22Rv1 (cell line): ENCODE measurements around the gene KRT24.

Experiments
- H3K27ac ChIP-seq: fragments of 450-650 bp; 2 replicates; pipeline ENCODE4 v1.5.1; 2017
- ZFX ChIP-seq: fragments of 450-650 bp; IDR thresholded peaks from 2 replicates; pipeline ENCODE4 v1.6.1; 2017; ENCODE audit warnings: antibody characterized with exemption, borderline replicate concordance
- TF ChIP-seq, protein P1 (sequence below): fragments of 450-650 bp; IDR thresholded peaks from 2 replicates; pipeline ENCODE4 v1.5.1; 2017; ENCODE audit warnings: mild to moderate bottlenecking

The KRT24 gene

GRCh38 chr17:40727447-40728231 is 24.1 kb upstream of the KRT24 start:
- no peak overlapping the region for H3K27ac ChIP-seq
- no peak for TF ChIP-seq ZFX
- TF ChIP-seq, protein P1, sequence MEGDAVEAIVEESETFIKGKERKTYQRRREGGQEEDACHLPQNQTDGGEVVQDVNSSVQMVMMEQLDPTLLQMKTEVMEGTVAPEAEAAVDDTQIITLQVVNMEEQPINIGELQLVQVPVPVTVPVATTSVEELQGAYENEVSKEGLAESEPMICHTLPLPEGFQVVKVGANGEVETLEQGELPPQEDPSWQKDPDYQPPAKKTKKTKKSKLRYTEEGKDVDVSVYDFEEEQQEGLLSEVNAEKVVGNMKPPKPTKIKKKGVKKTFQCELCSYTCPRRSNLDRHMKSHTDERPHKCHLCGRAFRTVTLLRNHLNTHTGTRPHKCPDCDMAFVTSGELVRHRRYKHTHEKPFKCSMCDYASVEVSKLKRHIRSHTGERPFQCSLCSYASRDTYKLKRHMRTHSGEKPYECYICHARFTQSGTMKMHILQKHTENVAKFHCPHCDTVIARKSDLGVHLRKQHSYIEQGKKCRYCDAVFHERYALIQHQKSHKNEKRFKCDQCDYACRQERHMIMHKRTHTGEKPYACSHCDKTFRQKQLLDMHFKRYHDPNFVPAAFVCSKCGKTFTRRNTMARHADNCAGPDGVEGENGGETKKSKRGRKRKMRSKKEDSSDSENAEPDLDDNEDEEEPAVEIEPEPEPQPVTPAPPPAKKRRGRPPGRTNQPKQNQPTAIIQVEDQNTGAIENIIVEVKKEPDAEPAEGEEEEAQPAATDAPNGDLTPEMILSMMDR: no peak

DNA sequence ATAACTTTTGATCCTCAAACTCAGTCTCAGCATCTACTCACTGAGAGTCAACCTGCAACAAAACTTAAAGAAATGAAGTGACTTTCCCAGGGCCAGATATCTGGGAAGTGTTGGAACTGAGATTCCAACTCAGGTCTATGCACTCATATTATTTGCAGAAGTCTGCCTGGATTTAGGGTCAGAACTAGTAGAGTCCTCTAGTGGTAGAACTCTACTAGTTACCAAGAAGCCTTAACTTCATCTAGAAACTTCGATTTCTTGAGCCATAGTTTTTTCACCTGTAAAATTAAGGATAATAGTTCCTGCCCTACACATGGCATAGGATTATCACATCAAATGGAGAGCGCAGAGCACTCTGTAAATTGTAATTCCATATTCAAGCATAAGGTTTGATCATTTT is 23.4 kb upstream of the KRT24 start:
- no peak for TF ChIP-seq ZFX
- TF ChIP-seq, protein P1: peak; percentile 28; the same call in 1 of the 2 replicates
- no peak overlapping the region for H3K27ac ChIP-seq

DNA sequence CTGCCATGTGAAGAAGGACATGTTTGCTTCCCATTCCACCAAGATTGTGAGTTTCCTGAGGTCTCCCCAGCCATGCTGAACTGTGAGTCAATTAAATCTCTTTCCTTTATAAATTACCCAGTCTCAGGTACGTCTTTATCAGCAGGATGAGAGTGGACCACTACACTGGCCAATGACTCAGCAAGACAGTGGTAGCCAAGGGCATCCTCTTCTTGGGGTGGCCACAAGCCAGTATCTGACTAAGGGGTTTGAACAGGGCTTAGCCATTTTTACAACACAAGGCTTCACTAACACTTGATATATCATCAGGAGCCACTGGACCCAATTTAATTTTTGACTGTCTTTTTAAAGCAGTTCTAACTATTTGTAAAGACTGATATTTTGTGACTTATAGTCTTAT is 21.1 kb upstream of the KRT24 start:
- TF ChIP-seq ZFX: no peak
- TF ChIP-seq, protein P1: no peak

DNA sequence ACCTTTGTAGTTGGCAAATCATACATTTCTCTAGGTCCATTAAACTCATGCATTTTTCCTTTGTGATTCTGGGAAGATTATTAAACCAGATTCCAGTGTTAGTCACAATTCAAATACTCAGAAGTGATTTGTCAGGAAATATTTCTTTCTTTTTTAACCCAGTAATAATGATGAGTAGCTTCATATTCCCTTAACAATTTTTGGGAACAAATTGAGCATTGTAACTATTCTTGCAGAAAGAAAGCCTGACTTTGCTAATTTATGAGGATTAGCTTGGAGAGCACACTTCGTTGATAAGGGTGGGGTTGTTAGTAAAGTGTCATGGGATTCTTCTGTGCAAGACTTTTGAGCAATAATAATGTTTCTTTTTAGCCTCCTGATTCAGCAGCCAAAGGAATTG is 18.7 kb upstream of the KRT24 start:
- no peak overlapping the region for H3K27ac ChIP-seq
- TF ChIP-seq ZFX: no peak
- TF ChIP-seq, protein P1: no peak

More for the DNA sequence above, 21.1 kb upstream of the KRT24 start:
- H3K27ac ChIP-seq: no peak overlapping the region

GRCh38 chr17:40720899-40721298 is 17.3 kb upstream of the KRT24 start:
- H3K27ac ChIP-seq: no peak overlapping the region
- no peak for TF ChIP-seq ZFX
- TF ChIP-seq, protein P1: no peak

GRCh38 chr17:40718930-40719329 is 15.4 kb upstream of the KRT24 start:
- TF ChIP-seq, protein P1: no peak
- TF ChIP-seq ZFX: no peak
- H3K27ac ChIP-seq: no peak overlapping the region

DNA sequence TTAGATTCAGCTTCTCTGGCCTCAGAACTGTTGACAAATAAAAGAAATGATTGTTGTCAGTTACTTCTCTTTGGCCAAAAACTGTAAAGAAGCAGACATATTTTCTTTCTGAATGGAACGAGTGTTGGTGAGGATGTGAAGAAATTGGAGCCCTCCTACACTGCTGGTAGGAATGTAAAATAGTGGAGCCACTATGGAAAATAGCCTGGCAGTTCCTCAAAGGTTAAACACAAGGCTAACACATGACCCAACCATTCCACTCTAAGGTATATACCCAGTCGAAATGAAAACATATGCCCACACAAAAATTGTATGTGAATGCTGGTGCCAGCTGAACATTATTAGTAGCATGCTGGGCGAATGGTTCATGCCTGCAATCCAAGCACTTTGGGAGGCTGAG is 14.2 kb upstream of the KRT24 start:
- H3K27ac ChIP-seq: no peak overlapping the region
- TF ChIP-seq, protein P1: no peak
- TF ChIP-seq ZFX: no peak
